ENCODE results near the gene SOCS7. TPM values are rescaled to one million over a fixed set of nuclear protein-coding genes. Genes with fewer than 3 reads are reported as not detected.
A peak's percentile ranks its signal among the peaks of the same experiment; 100 is the strongest.

The SOCS7 gene
- polyA plus RNA-seq, 1 donor, result 12.4 TPM

- 20% methylated on average over 1 of the region's 16 CpGs for WGBS (ENCODE audit: insufficient coverage, low lambda C conversion rate)
- no peaks in the 10 kb centered on the region for H3K9me3 ChIP-seq (ENCODE audit: control insufficient read depth, low read depth, low read length)
- H3K27me3 ChIP-seq (ENCODE audit: control insufficient read depth, insufficient read depth, low read length), result no peaks in the 10 kb centered on the region
- no peak overlapping the region for H3K4me3 ChIP-seq (ENCODE audit: low read length)
- no peak overlapping the region for H3K27ac ChIP-seq (ENCODE audit: low read length)
- H3K36me3 ChIP-seq (ENCODE audit: control insufficient read depth, insufficient read depth, low read length), result no peaks in the 10 kb centered on the region
- peaks cover 7% of the 10 kb centered on the region for H3K4me1 ChIP-seq (ENCODE audit: control insufficient read depth, insufficient read depth, low read length)
- DNase-seq, result no peak
These were observed 89.2 kb downstream of the SOCS7 start for GRCh38 chr17:38440614-38441397.

DNA sequence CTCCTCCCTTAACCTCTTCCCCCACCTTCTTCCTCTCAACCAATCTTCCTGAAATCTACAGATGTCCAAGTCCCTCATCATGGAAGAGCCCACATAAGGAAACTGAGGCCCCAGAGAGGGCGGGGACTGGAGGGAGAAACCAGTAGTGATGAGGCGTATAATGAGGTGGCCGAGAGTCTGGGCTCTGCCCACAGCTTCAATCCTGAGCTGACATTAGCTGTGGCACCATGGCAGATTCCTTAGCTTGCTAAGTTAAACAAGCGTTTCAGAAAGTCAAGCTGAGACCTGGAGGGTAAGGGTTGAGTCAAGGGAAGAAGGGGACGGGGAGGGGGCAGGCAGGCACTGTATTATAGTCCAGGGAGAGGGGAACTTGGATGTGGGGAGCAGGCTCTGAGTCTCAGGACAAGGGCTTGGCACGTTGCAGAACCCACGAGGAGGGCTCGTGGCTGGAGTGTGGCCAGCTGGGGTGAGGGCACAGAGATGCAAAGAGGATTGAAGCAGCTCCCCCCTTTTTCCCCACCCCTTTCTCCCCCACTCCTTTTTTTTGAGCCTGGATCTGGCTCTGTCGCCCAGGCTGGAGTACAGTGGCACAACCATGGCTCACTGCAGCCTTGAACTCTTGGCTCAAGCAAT is 89.9 kb downstream of the SOCS7 start:
- Histone ChIP-seq H3K4me1 (ENCODE audit: control insufficient read depth, insufficient read depth, low read length) (peaks cover 7% of the 10 kb centered on the region), H3K27ac (ENCODE audit: low read length) (no peak overlapping the region)
- DNase-seq, result no peak

GRCh38 chr17:38442548-38442947 is 90.9 kb downstream of the SOCS7 start:
- no CpG with 5 or more reads among the region's 4 CpGs for WGBS (ENCODE audit: insufficient coverage, low lambda C conversion rate)
- Histone ChIP-seq H3K4me3 (ENCODE audit: low read length) (no peak overlapping the region), H3K27ac (ENCODE audit: low read length) (no peak overlapping the region)

More for the DNA sequence above, 89.9 kb downstream of the SOCS7 start:
- H3K36me3 ChIP-seq (ENCODE audit: control insufficient read depth, insufficient read depth, low read length), result no peaks in the 10 kb centered on the region
- H3K27me3 ChIP-seq (ENCODE audit: control insufficient read depth, insufficient read depth, low read length), result no peaks in the 10 kb centered on the region
- no peaks in the 10 kb centered on the region for H3K9me3 ChIP-seq (ENCODE audit: control insufficient read depth, low read depth, low read length)
- 0% methylated on average over 1 of the region's 9 CpGs for WGBS (ENCODE audit: insufficient coverage, low lambda C conversion rate)
- no peak overlapping the region for H3K4me3 ChIP-seq (ENCODE audit: low read length)

DNA sequence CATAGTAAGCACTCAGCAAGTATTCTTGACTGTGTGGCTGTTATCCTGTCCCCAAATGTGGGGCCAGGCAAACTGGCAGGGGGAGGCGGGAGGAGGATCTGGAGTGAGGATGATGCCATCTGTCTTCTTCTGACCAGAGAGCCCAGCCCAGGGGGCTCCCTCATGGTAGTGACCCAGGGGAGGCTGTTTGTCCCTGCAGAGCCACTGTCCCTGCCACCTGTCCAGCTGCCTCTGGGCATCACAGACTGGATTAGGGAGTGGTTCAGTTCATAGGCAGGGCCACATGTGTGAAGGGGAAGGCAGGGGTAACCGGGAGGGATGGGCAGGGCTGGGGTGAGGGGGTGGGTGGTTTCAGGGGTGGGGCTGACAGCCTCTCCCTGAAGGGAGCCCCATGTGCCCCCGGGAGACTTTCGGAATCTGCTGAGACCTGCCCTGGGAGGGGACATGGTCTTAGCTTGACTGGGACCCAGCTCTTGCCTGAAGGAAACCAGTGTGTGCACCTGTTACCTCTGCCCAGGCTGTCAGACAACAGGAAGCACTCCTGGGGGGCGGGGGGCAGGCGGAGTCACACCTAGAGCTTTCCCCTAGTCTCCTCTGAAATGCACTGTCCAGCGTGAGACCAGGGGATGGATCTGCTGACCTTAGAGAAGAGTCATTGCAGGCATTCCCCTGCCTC is 91.8 kb downstream of the SOCS7 start:
- DNase-seq, result no peak
- H3K36me3 ChIP-seq (ENCODE audit: control insufficient read depth, insufficient read depth, low read length), result no peaks in the 10 kb centered on the region
- WGBS (ENCODE audit: insufficient coverage, low lambda C conversion rate), result no CpG with 5 or more reads among the region's 7 CpGs
- H3K9me3 ChIP-seq (ENCODE audit: control insufficient read depth, low read depth, low read length), result no peaks in the 10 kb centered on the region
- H3K4me3 ChIP-seq (ENCODE audit: low read length), result no peak overlapping the region
- H3K4me1 ChIP-seq (ENCODE audit: control insufficient read depth, insufficient read depth, low read length), result peaks cover 14% of the 10 kb centered on the region
- H3K27me3 ChIP-seq (ENCODE audit: control insufficient read depth, insufficient read depth, low read length), result no peaks in the 10 kb centered on the region
- no peak overlapping the region for H3K27ac ChIP-seq (ENCODE audit: low read length)

More at GRCh38 chr17:38442548-38442947, 90.9 kb downstream of the SOCS7 start:
- no peak for DNase-seq
- H3K4me1 ChIP-seq (ENCODE audit: control insufficient read depth, insufficient read depth, low read length), result peaks cover 9% of the 10 kb centered on the region
- H3K9me3 ChIP-seq (ENCODE audit: control insufficient read depth, low read depth, low read length), result no peaks in the 10 kb centered on the region
- H3K36me3 ChIP-seq (ENCODE audit: control insufficient read depth, insufficient read depth, low read length), result no peaks in the 10 kb centered on the region
- no peaks in the 10 kb centered on the region for H3K27me3 ChIP-seq (ENCODE audit: control insufficient read depth, insufficient read depth, low read length)

- H3K4me1 ChIP-seq (ENCODE audit: control insufficient read depth, insufficient read depth, low read length), result peaks cover 20% of the 10 kb centered on the region
- DNase-seq, result peak; percentile 58 to 61
- no CpG with 5 or more reads among the region's 14 CpGs for WGBS (ENCODE audit: insufficient coverage, low lambda C conversion rate)
These were observed 92.5 kb downstream of the SOCS7 start for GRCh38 chr17:38444151-38444550.

DNA sequence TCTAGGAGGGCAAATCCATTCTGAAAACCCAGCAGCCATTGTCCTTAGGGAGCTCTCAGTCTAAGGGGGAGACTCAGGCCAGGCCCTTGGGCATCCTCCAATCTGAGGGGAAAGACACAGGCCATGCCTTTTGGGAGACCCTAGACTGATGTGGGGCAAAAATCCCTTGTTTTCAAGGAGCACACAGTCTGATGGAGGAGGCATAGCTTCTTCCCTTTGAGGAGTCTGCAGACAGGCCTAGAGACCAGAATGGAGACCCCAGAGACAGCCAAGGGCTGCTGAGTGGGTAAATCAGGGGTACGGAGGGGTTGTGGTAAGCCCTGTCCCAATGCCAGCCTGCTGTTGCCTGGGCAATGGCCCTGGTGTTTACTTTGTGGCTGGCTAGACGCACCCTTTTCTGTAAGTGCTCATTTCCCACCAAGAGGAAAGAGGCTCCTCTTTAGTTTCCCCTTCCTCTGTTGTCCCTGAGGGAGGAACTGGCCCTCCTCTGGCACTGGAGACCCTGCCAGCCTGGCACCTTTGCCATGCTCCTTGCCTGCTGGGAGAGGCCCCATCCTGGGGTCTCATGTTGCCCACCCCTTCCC is 96.0 kb downstream of the SOCS7 start:
- H3K4me1 ChIP-seq (ENCODE audit: control insufficient read depth, insufficient read depth, low read length), result peaks cover 48% of the 10 kb centered on the region
- H3K36me3 ChIP-seq (ENCODE audit: control insufficient read depth, insufficient read depth, low read length), result no peaks in the 10 kb centered on the region
- WGBS (ENCODE audit: insufficient coverage, low lambda C conversion rate), result no CpG with 5 or more reads among the region's 2 CpGs
- peaks cover 8% of the 10 kb centered on the region for H3K27me3 ChIP-seq (ENCODE audit: control insufficient read depth, insufficient read depth, low read length)
- H3K27ac ChIP-seq (ENCODE audit: low read length), result no peak overlapping the region
- no peak for DNase-seq
- H3K9me3 ChIP-seq (ENCODE audit: control insufficient read depth, low read depth, low read length), result no peaks in the 10 kb centered on the region
- H3K4me3 ChIP-seq (ENCODE audit: low read length), result no peak overlapping the region

More at GRCh38 chr17:38444151-38444550, 92.5 kb downstream of the SOCS7 start:
- H3K27ac ChIP-seq (ENCODE audit: low read length), result no peak overlapping the region
- H3K4me3 ChIP-seq (ENCODE audit: low read length), result no peak overlapping the region
- H3K27me3 ChIP-seq (ENCODE audit: control insufficient read depth, insufficient read depth, low read length), result no peaks in the 10 kb centered on the region
- H3K9me3 ChIP-seq (ENCODE audit: control insufficient read depth, low read depth, low read length), result no peaks in the 10 kb centered on the region
- H3K36me3 ChIP-seq (ENCODE audit: control insufficient read depth, insufficient read depth, low read length), result no peaks in the 10 kb centered on the region

DNA sequence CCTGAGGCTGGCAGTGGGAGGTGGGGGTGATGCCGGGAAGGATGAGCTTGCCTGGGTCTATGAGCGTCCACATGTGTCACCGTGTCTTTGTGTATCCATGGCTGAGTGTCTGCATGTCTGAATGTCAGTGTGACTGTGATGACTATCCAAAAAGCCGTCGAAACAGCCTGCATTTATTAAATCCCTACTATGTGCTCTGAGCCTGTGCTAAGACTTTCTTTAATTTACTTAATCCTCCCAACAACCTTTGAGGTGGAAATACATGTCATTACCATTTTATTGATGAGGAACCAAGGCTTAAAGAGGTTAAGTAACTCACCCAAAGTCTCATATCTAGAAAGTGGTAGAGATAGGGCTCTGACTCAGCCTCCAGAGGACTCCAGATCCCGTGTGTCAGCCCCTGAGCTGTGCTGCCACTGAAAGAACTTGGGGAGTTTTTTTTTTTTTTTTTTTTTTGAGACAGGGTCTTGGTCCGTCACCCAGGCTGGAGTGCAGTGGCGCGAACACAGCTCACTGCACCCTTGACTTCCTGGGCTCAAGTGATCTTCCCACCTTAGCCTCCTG is 96.6 kb downstream of the SOCS7 start:
- H3K27ac ChIP-seq (ENCODE audit: low read length), result peak overlapping the region; percentile 93
- no peaks in the 10 kb centered on the region for H3K36me3 ChIP-seq (ENCODE audit: control insufficient read depth, insufficient read depth, low read length)
- no peaks in the 10 kb centered on the region for H3K9me3 ChIP-seq (ENCODE audit: control insufficient read depth, low read depth, low read length)
- DNase-seq, result peak in 1 of 2 donors; percentile 52
- H3K4me1 ChIP-seq (ENCODE audit: control insufficient read depth, insufficient read depth, low read length), result peaks cover 54% of the 10 kb centered on the region
- no peak overlapping the region for H3K4me3 ChIP-seq (ENCODE audit: low read length)
- WGBS (ENCODE audit: insufficient coverage, low lambda C conversion rate), result no CpG with 5 or more reads among the region's 9 CpGs
- H3K27me3 ChIP-seq (ENCODE audit: control insufficient read depth, insufficient read depth, low read length), result peaks cover 13% of the 10 kb centered on the region

DNA sequence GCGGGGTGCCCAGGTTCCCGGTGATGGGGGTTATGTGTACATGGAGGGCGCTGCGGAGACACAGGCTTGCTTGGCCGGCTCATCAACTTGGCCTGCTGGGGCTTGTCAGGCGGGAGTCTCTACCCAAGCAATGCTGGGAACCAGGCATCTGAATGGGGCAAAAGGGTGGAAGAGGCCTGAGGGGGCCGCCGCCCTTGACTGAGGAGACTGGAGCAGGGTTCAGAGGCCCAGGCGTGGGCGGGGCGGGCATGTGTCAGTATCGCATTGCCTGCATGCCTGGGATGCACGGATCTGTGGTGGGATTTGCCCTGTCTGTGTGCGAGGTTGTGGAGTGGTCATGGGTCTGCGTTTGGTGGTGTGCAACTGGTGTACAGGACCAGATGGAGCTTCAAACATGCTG is 97.7 kb downstream of the SOCS7 start:
- H3K36me3 ChIP-seq (ENCODE audit: control insufficient read depth, insufficient read depth, low read length), result no peaks in the 10 kb centered on the region
- peaks cover 50% of the 10 kb centered on the region for H3K4me1 ChIP-seq (ENCODE audit: control insufficient read depth, insufficient read depth, low read length)
- peaks cover 16% of the 10 kb centered on the region for H3K27me3 ChIP-seq (ENCODE audit: control insufficient read depth, insufficient read depth, low read length)
- DNase-seq, result peak; percentile 85 to 90
- H3K27ac ChIP-seq (ENCODE audit: low read length), result peak overlapping the region; percentile 93
- no peaks in the 10 kb centered on the region for H3K9me3 ChIP-seq (ENCODE audit: control insufficient read depth, low read depth, low read length)
- WGBS (ENCODE audit: insufficient coverage, low lambda C conversion rate), result no CpG with 5 or more reads among the region's 15 CpGs
- no peak overlapping the region for H3K4me3 ChIP-seq (ENCODE audit: low read length)

GRCh38 chr17:38450557-38451029 is 98.9 kb downstream of the SOCS7 start:
- peaks cover 25% of the 10 kb centered on the region for H3K27me3 ChIP-seq (ENCODE audit: control insufficient read depth, insufficient read depth, low read length)
- H3K36me3 ChIP-seq (ENCODE audit: control insufficient read depth, insufficient read depth, low read length), result no peaks in the 10 kb centered on the region
- H3K27ac ChIP-seq (ENCODE audit: low read length), result peak overlapping the region; percentile 93
- no CpG with 5 or more reads among the region's 6 CpGs for WGBS (ENCODE audit: insufficient coverage, low lambda C conversion rate)
- DNase-seq, result no peak
- peaks cover 48% of the 10 kb centered on the region for H3K4me1 ChIP-seq (ENCODE audit: control insufficient read depth, insufficient read depth, low read length)
- H3K9me3 ChIP-seq (ENCODE audit: control insufficient read depth, low read depth, low read length), result no peaks in the 10 kb centered on the region
- no peak overlapping the region for H3K4me3 ChIP-seq (ENCODE audit: low read length)

All from large intestine (tissue), 3 donors.